ENCODE data around the gene PLEKHG4B.

PLEKHG4B gene

GRCh38 chr5:181566-181965 is 89.6 kb downstream of the PLEKHG4B start:
- no peaks in the 10 kb centered on the region for H3K36me3 ChIP-seq (ENCODE audit: low read length)
- no peaks in the 10 kb centered on the region for H3K79me2 ChIP-seq (ENCODE audit: insufficient read depth, low read length)
- H3K9ac ChIP-seq (ENCODE audit: low read length): no peak overlapping the region
- TF ChIP-seq EZH2phosphoT487 (conservative IDR thresholded peaks at IDR 0.05; ENCODE audit: low read length): no peak
- TF ChIP-seq, protein P1, sequence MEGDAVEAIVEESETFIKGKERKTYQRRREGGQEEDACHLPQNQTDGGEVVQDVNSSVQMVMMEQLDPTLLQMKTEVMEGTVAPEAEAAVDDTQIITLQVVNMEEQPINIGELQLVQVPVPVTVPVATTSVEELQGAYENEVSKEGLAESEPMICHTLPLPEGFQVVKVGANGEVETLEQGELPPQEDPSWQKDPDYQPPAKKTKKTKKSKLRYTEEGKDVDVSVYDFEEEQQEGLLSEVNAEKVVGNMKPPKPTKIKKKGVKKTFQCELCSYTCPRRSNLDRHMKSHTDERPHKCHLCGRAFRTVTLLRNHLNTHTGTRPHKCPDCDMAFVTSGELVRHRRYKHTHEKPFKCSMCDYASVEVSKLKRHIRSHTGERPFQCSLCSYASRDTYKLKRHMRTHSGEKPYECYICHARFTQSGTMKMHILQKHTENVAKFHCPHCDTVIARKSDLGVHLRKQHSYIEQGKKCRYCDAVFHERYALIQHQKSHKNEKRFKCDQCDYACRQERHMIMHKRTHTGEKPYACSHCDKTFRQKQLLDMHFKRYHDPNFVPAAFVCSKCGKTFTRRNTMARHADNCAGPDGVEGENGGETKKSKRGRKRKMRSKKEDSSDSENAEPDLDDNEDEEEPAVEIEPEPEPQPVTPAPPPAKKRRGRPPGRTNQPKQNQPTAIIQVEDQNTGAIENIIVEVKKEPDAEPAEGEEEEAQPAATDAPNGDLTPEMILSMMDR (IDR thresholded peaks at IDR 0.05; ENCODE audit: insufficient read depth, low read length, poor library complexity, severe bottlenecking): no peak
- H4K20me1 ChIP-seq (ENCODE audit: low read depth, low read length): no peaks in the 10 kb centered on the region
- no peaks in the 10 kb centered on the region for H3K9me3 ChIP-seq (ENCODE audit: insufficient read depth, low read length)
- no peak overlapping the region for H2AFZ ChIP-seq (ENCODE audit: low read depth, low read length, severe bottlenecking)
- no peak overlapping the region for H3K27ac ChIP-seq (ENCODE audit: low read depth, low read length)
- no peaks in the 10 kb centered on the region for H3K9me2 ChIP-seq (replicated peaks; ENCODE audit: insufficient read depth, low read length)
- no peaks in the 10 kb centered on the region for H3K27me3 ChIP-seq (ENCODE audit: low read length)
- no peaks in the 10 kb centered on the region for H3F3A ChIP-seq (ENCODE audit: insufficient read depth)
- no peak overlapping the region for H3K4me3 ChIP-seq (ENCODE audit: insufficient read depth, low read length, poor library complexity, severe bottlenecking)
- no peak overlapping the region for H3K4me2 ChIP-seq (ENCODE audit: low read depth, low read length, poor library complexity, severe bottlenecking)

DNA sequence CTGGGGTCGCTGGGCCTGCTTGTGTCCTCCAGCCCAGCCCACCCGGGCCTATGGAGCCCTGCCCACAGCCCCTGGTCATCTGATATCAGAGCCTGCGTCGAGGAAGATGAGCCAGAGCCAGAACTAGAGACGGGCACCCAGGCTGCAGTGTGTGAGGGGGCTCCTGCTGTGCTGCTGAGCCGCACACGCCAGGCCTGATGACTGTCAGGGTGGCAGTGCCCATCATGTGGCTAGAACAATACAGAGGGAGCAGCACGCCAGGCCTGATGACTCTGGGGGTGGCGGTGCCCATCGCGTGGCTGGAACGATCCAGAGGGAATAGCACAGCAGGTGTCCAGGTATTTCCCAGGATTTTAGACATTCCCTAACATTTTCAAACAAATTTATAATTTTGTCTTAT is 90.2 kb downstream of the PLEKHG4B start:
- Histone ChIP-seq H3K36me3 (ENCODE audit: low read length) (no peaks in the 10 kb centered on the region), H3K4me2 (ENCODE audit: low read depth, low read length, poor library complexity, severe bottlenecking) (no peak overlapping the region), H3K27ac (ENCODE audit: low read depth, low read length) (no peak overlapping the region), H3K27me3 (ENCODE audit: low read length) (no peaks in the 10 kb centered on the region), H3K79me2 (ENCODE audit: insufficient read depth, low read length) (no peaks in the 10 kb centered on the region), H3K9me3 (ENCODE audit: insufficient read depth, low read length) (no peaks in the 10 kb centered on the region), H3K9ac (ENCODE audit: low read length) (no peak overlapping the region), H3K4me3 (ENCODE audit: insufficient read depth, low read length, poor library complexity, severe bottlenecking) (no peak overlapping the region), H4K20me1 (ENCODE audit: low read depth, low read length) (no peaks in the 10 kb centered on the region), H2AFZ (ENCODE audit: low read depth, low read length, severe bottlenecking) (no peak overlapping the region), H3F3A (ENCODE audit: insufficient read depth) (no peaks in the 10 kb centered on the region), H3K9me2 (replicated peaks; ENCODE audit: insufficient read depth, low read length) (no peaks in the 10 kb centered on the region)
- TF ChIP-seq EZH2phosphoT487 (conservative IDR thresholded peaks at IDR 0.05; ENCODE audit: low read length): no peak
- TF ChIP-seq, protein P1 (IDR thresholded peaks at IDR 0.05; ENCODE audit: insufficient read depth, low read length, poor library complexity, severe bottlenecking): no peak

DNA sequence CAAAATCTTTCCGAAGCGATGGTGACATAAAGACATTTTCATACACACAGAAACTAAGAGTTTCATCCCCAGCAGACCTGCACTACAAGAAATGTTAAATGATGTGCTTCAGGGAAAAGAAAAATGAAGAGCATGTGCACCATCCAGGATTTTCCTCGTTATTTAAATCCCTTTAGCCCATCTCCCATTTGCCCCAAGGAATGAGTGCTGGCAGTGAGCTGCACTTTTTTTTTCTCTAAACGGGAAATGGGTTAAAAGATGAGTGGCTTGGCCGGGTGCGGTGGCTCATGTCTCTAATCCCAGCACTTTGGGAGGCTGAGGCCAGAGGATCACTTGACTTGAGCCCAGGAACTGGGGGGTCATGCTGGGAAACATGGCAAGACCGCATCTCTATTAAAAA is 92.5 kb downstream of the PLEKHG4B start:
- TF ChIP-seq EZH2phosphoT487 (conservative IDR thresholded peaks at IDR 0.05; ENCODE audit: low read length): no peak
- TF ChIP-seq, protein P1 (IDR thresholded peaks at IDR 0.05; ENCODE audit: insufficient read depth, low read length, poor library complexity, severe bottlenecking): no peak
- Histone ChIP-seq H2AFZ (ENCODE audit: low read depth, low read length, severe bottlenecking) (no peak overlapping the region), H3K4me3 (ENCODE audit: insufficient read depth, low read length, poor library complexity, severe bottlenecking) (no peak overlapping the region), H3K36me3 (ENCODE audit: low read length) (no peaks in the 10 kb centered on the region), H4K20me1 (ENCODE audit: low read depth, low read length) (no peaks in the 10 kb centered on the region), H3K4me2 (ENCODE audit: low read depth, low read length, poor library complexity, severe bottlenecking) (no peak overlapping the region), H3F3A (ENCODE audit: insufficient read depth) (no peaks in the 10 kb centered on the region), H3K79me2 (ENCODE audit: insufficient read depth, low read length) (no peaks in the 10 kb centered on the region), H3K9me3 (ENCODE audit: insufficient read depth, low read length) (no peaks in the 10 kb centered on the region), H3K27me3 (ENCODE audit: low read length) (no peaks in the 10 kb centered on the region), H3K9ac (ENCODE audit: low read length) (no peak overlapping the region), H3K27ac (ENCODE audit: low read depth, low read length) (no peak overlapping the region), H3K9me2 (replicated peaks; ENCODE audit: insufficient read depth, low read length) (no peaks in the 10 kb centered on the region)
